MCF 10A (cell line): ENCODE results near the gene TPRG1. TPM values are rescaled to one million over a fixed set of nuclear protein-coding genes. Genes with fewer than 3 reads are reported as not detected.
A peak's percentile ranks its signal among the peaks of the same experiment; 100 is the strongest.

Source experiments
- BruUV-seq: library from RNA; stranded (reverse); fragments of 400-500 nt; replicated peaks from 2 replicates; lab custom pipeline; 2021; lab: Mats Ljungman, UMichigan
- CTCF ChIA-PET: fragments of 300-600 bp; sonication (Branson Sonifier 250); formaldehyde crosslinking; extraction: SDS; loops from one replicate; lab custom pipeline; 2021; ENCODE audit warnings: antibody characterized with exemption, inconsistent platforms; lab: Yijun Ruan, JAX
- POLR2A ChIA-PET: fragments of 300-600, 350-650 bp; sonication (Branson Sonifier 250); formaldehyde crosslinking; extraction: SDS; loops from one replicate; lab custom pipeline; 2020; ENCODE audit warnings: antibody characterized with exemption, inconsistent platforms; lab: Yijun Ruan, JAX
- DNase-seq: peaks from one replicate; pipeline ENCODE4 v3.0.0-alpha.2; 2018; ENCODE audit not compliant: unreplicated experiment
- H3K27ac Mint-ChIP-seq: one replicate; pipeline ENCODE4 v1.8.0; 2022; ENCODE audit warnings: mild to moderate bottlenecking, low read depth, mixed read lengths; ENCODE audit not compliant: unreplicated experiment
- H3K27me3 Mint-ChIP-seq: one replicate; pipeline ENCODE4 v1.8.0; 2022; ENCODE audit warnings: mixed read lengths; ENCODE audit not compliant: insufficient read depth, unreplicated experiment
- H3K36me3 Mint-ChIP-seq: one replicate; pipeline ENCODE4 v1.8.0; 2022; ENCODE audit warnings: mild to moderate bottlenecking, moderate library complexity, mixed read lengths; ENCODE audit not compliant: insufficient read depth, unreplicated experiment
- H3K4me1 Mint-ChIP-seq: one replicate; pipeline ENCODE4 v1.8.0; 2022; ENCODE audit warnings: mixed read lengths; ENCODE audit not compliant: insufficient read depth, unreplicated experiment
- H3K4me3 Mint-ChIP-seq: one replicate; pipeline ENCODE4 v1.8.0; 2022; ENCODE audit warnings: mild to moderate bottlenecking, moderate library complexity, mixed read lengths; ENCODE audit not compliant: unreplicated experiment
- H3K9me3 Mint-ChIP-seq: one replicate; pipeline ENCODE4 v1.8.0; 2022; ENCODE audit warnings: mixed read lengths; ENCODE audit not compliant: unreplicated experiment
- CTCF ChIP-seq: fragments of 200-600 bp; IDR thresholded peaks from one replicate; pipeline ENCODE4 v1.8.0; 2022; ENCODE audit warnings: antibody characterized with exemption, mild to moderate bottlenecking; ENCODE audit not compliant: unreplicated experiment
- intact Hi-C: fragments of 100-400 bp; cut with micrococcal nuclease; formaldehyde crosslinking; loops from 2 replicates; pipeline ENCODE4 v1.14.1; 2022
- total RNA-seq: library from RNA; stranded (reverse); gene quantifications from 2 replicates; pipeline ENCODE4 v1.2.3, GENCODE V29; 2022

The TPRG1 gene
- total RNA-seq, 1 experiment from 2014 or later: 2.0 TPM

DNA sequence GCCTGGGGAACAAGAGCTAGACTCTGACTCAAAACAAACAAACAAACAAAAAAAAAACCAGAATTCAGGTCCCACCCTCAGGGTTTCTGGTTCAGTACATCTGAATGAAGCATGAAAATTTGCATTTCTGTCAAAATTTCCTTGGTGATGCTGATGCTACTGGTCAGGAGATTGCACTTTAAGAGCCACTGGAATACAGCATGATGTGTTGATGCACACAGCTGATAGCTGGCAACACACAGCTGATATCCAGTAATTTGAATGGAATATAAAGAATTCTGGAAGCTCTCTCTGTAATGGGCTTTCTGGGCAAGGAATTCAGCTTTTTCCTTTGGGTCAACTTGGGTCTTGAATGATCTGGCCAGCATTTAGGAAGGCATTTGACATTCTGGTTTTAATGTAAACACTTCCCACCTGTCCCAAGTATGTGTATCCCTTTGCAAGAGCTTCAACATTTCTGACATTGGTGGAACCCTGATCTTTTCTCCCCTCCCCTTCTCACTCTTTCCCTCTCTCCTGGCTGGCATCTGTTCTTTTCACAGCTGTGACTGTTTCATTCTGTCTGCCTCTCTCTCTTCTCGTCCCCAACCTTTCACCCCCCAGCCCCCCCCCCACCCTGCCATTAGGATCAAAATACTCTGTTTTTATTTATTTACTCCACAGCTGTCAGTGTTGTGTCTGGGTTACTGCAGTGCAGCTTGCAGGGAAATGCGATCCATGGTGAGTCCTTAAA lies 189.5 kb downstream of the TPRG1 start:
- CTCF ChIA-PET: interaction anchor here (0.6 to 1.3 kb wide), 3 partner anchors 13 to 131 kb away, joined by 3 to 6 read pairs (median 4); no protein-coding TSS in a partner anchor
- POLR2A ChIA-PET: interaction anchor here (0.6 to 1.2 kb wide), 5 partner anchors 11 to 535 kb away, joined by 3 to 4 read pairs (median 3); no protein-coding TSS in a partner anchor
- no TSS peak for BruUV-seq

DNA sequence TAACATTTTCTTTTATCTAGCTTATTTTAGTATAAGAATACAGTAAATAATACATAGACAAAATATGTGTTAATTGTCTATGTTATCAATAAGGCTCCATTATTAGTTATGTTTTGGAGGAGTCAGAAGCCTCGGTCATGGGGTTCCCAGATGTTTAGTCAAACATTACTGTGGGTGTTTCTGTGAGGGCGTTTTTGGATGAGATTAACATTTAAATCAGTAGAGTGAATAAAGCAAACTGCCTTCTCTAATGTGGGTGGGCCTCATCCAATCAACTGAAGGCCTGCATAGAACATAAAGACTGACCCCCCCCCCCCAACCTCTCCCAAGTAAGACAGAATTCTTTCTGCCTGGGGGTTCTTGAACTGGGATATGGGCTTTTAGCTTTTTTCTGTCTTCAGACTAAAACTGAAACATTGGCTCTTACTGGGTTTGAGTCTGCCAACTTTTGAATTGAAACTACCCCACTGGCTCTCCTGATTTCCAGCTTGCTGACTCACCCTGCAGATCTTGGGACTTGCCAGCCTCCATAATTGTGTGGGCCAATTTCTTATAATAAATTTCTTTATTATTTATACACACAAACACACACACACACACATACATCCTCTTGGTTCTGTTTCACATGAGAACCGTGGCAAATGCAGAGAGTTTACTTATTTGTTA lies 192.0 kb downstream of the TPRG1 start:
- Mint-ChIP-seq H3K9me3 (no peaks in the 10 kb centered on the region), H3K4me3 (no peak overlapping the region), H3K36me3 (no peaks in the 10 kb centered on the region), H3K27ac (no peak overlapping the region), H3K27me3 (no peaks in the 10 kb centered on the region), H3K4me1 (no peaks in the 10 kb centered on the region)
- ChIA-PET POLR2A (interaction anchor here (0.8 to 1.9 kb wide), 5 partner anchors 8 to 393 kb away, joined by 3 to 9 read pairs (median 4); no protein-coding TSS in a partner anchor), CTCF (interaction anchor here (0.7 to 1.6 kb wide), 3 partner anchors 91 to 346 kb away, joined by 3 to 6 read pairs (median 3); no protein-coding TSS in a partner anchor)
- DNase-seq: peak; percentile 49
- TF ChIP-seq CTCF: no peak
- intact Hi-C loops: no loop called here
- BruUV-seq: no TSS peak

More for the DNA sequence above, 189.5 kb downstream of the TPRG1 start:
- no peak overlapping the region for H3K4me3 Mint-ChIP-seq
- no peaks in the 10 kb centered on the region for H3K36me3 Mint-ChIP-seq
- no peak for DNase-seq
- no peak for TF ChIP-seq CTCF
- H3K27me3 Mint-ChIP-seq: no peaks in the 10 kb centered on the region
- H3K4me1 Mint-ChIP-seq: peaks cover under 1% of the 10 kb centered on the region
- no peak overlapping the region for H3K27ac Mint-ChIP-seq
- intact Hi-C loops: no loop called here
- H3K9me3 Mint-ChIP-seq: no peaks in the 10 kb centered on the region

DNA sequence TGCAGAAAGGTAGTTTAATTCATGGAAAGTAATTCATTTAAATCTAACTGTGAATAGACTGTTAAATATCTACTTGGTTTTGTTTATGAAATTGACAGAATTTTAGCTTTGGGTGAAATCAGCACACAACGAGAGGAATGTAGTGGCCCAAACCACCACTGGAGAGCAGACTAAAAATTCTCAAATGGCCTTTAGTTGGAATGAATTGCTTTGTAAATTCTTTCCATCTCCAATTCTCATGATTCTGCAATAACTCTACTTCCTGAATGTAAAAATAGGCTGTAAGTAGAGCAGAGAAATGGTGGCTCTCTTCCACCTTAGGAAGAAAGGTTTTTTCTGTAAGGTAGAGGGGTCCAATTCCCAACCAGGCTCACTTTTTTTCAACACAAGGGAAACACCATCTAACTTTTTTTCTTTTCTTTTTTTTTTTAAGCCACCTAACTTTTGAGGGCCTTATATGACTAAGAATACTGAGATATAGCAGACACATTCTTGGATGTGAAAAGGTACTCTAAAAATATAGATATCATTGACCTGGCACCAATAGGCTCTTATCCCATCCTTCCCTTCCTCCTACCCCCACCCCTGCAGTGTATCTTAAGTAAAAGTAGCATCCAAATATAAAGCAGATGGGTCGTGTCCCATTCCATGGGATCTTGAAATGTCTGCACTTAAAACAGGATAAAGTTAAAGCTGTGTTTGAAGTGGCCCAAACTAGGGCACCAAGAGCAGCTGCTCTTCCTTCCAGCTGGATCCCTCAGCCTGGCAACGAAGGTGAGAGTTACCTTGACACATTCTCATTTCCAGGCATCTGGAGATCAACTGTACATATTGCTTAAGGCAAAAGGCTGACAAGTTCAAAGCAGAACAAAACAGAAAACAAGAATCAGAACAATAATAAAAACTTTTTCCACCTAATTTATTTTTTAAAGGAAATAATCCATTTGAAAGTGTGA lies 194.1 kb downstream of the TPRG1 start:
- H3K36me3 Mint-ChIP-seq: no peaks in the 10 kb centered on the region
- no peak for TF ChIP-seq CTCF
- CTCF ChIA-PET: no interaction called here
- DNase-seq: no peak
- peak overlapping the region; percentile 49 for H3K27ac Mint-ChIP-seq
- H3K9me3 Mint-ChIP-seq: no peaks in the 10 kb centered on the region
- H3K27me3 Mint-ChIP-seq: no peaks in the 10 kb centered on the region
- H3K4me1 Mint-ChIP-seq: peaks cover 7% of the 10 kb centered on the region
- BruUV-seq: no TSS peak
- POLR2A ChIA-PET: interaction anchor here (0.6 to 1.6 kb wide), 3 partner anchors 10 to 96 kb away, joined by 3 to 9 read pairs (median 7); no protein-coding TSS in a partner anchor
- intact Hi-C loops: no loop called here
- H3K4me3 Mint-ChIP-seq: no peak overlapping the region
